BE2C (cell line): ENCODE data around the gene NDFIP1.

Source experiments
- DNase-seq: peaks from one replicate; pipeline ENCODE4 v3.0.0-alpha.2; 2020
- H3K27me3 ChIP-seq: fragments of 250-450 bp; sonication (Bioruptor Pico); 2 replicates; pipeline ENCODE4 v1.5.1; 2020; ENCODE audit warnings: mild to moderate bottlenecking
- H3K36me3 ChIP-seq: fragments of 250-450 bp; sonication (Bioruptor Pico); 2 replicates; pipeline ENCODE4 v1.5.1; 2020; ENCODE audit warnings: mild to moderate bottlenecking
- H3K4me1 ChIP-seq: fragments of 250-450 bp; sonication (Bioruptor Pico); 2 replicates; pipeline ENCODE4 v1.5.1; 2020
- H3K4me3 ChIP-seq: 2 replicates; pipeline ENCODE4 v1.5.1; 2011; ENCODE audit warnings: low read depth, low read length
- H3K9me3 ChIP-seq: fragments of 250-450 bp; sonication (Bioruptor Pico); 2 replicates; pipeline ENCODE4 v1.5.1; 2020
- CTCF ChIP-seq: IDR thresholded peaks from 2 replicates; pipeline ENCODE4 v1.5.1; 2012; ENCODE audit warnings: mild to moderate bottlenecking, low read depth, low read length

NDFIP1 gene

DNA sequence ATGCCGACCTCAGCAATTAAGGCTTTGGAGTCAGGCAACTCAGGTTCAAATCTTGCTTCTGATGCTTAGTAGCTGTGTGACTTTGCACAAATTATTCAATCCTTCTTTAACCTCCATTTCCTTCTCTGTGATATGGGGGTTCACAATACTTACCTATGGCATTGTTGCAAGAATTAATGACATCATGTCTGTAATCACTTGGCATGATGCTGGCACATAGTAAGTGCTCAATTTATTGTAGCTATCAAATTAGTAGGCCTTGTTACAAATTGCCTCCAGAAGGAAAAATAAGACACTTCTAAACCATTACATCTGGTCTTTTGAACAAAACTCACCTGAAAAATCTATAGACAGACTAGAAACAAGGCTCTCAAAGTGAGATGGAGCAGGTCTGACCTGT is 29.9 kb upstream of the NDFIP1 start:
- Histone ChIP-seq H3K4me1 (peaks cover 25% of the 10 kb centered on the region), H3K4me3 (no peak overlapping the region), H3K27me3 (no peaks in the 10 kb centered on the region), H3K9me3 (no peaks in the 10 kb centered on the region), H3K36me3 (no peaks in the 10 kb centered on the region)
- TF ChIP-seq CTCF = no peak
- DNase-seq = no peak

GRCh38 chr5:142079306-142079721 is 29.3 kb upstream of the NDFIP1 start:
- peaks cover 22% of the 10 kb centered on the region for H3K4me1 ChIP-seq
- DNase-seq = peak; percentile 63
- no peaks in the 10 kb centered on the region for H3K27me3 ChIP-seq
- no peak overlapping the region for H3K4me3 ChIP-seq
- H3K9me3 ChIP-seq = no peaks in the 10 kb centered on the region
- H3K36me3 ChIP-seq = no peaks in the 10 kb centered on the region
- TF ChIP-seq CTCF = no peak

GRCh38 chr5:142080248-142080647 is 28.3 kb upstream of the NDFIP1 start:
- Histone ChIP-seq H3K36me3 (no peaks in the 10 kb centered on the region), H3K4me3 (no peak overlapping the region), H3K4me1 (peaks cover 22% of the 10 kb centered on the region), H3K9me3 (no peaks in the 10 kb centered on the region), H3K27me3 (no peaks in the 10 kb centered on the region)
- no peak for TF ChIP-seq CTCF
- DNase-seq = no peak

- TF ChIP-seq CTCF = no peak
- H3K27me3 ChIP-seq = no peaks in the 10 kb centered on the region
- no peaks in the 10 kb centered on the region for H3K36me3 ChIP-seq
- no peak overlapping the region for H3K4me3 ChIP-seq
- DNase-seq = no peak
- H3K9me3 ChIP-seq = no peaks in the 10 kb centered on the region
- H3K4me1 ChIP-seq = peaks cover 22% of the 10 kb centered on the region
These were observed 26.3 kb upstream of the NDFIP1 start for GRCh38 chr5:142082182-142082781.

- Histone ChIP-seq H3K4me3 (no peak overlapping the region), H3K9me3 (no peaks in the 10 kb centered on the region), H3K36me3 (no peaks in the 10 kb centered on the region), H3K4me1 (no peaks in the 10 kb centered on the region), H3K27me3 (no peaks in the 10 kb centered on the region)
- no peak for TF ChIP-seq CTCF
- DNase-seq = no peak
These were observed 22.4 kb upstream of the NDFIP1 start for GRCh38 chr5:142086229-142086628.

DNA sequence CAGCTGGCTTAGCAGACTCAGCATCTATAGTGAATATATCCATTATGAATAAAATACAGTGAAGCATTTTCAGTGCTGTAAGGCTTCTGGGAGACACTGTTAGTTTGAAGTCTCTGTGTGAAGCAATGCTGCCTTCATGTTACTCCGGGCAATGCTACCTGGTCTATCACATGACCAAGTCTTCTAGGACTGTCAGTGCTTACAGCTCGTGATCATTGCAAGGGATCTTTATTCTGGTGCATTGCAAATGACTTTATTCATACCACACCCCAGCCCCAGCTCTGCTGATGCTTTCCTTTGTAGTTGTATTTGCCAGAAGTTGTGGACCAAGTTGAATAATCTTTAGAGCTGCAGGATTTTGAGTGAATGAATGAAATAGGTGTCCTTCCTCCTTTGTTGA is 21.9 kb upstream of the NDFIP1 start:
- Histone ChIP-seq H3K27me3 (no peaks in the 10 kb centered on the region), H3K4me3 (no peak overlapping the region), H3K36me3 (no peaks in the 10 kb centered on the region), H3K4me1 (no peaks in the 10 kb centered on the region), H3K9me3 (no peaks in the 10 kb centered on the region)
- no peak for DNase-seq
- TF ChIP-seq CTCF = no peak
